WTC11 (cell line): ENCODE measurements around the gene CCR6.

Experiments
- ATF6 ChIP-seq: sonication (generic); formaldehyde crosslinking; IDR thresholded peaks from 2 replicates; pipeline ENCODE4 v1.8.1; 2023; ENCODE audit warnings: mild to moderate bottlenecking, missing genetic modification reagents
- CBFB ChIP-seq: sonication (generic); formaldehyde crosslinking; IDR thresholded peaks from 2 replicates; pipeline ENCODE4 v1.8.1; 2022; ENCODE audit warnings: mild to moderate bottlenecking, low read depth, missing genetic modification reagents
- CREB1 ChIP-seq: sonication (generic); formaldehyde crosslinking; IDR thresholded peaks from 2 replicates; pipeline ENCODE4 v1.8.0; 2023; ENCODE audit warnings: mild to moderate bottlenecking, missing genetic modification reagents
- CTCF ChIP-seq: fragments of 200-600 bp; IDR thresholded peaks from 2 replicates; pipeline ENCODE4 v1.8.0; 2022; ENCODE audit warnings: antibody characterized with exemption
- ELF4 ChIP-seq: sonication (generic); formaldehyde crosslinking; IDR thresholded peaks from 2 replicates; pipeline ENCODE4 v1.8.1; 2022; ENCODE audit warnings: low read depth, mild to moderate bottlenecking, moderate library complexity, missing genetic modification reagents
- HMGXB4 ChIP-seq: sonication (generic); formaldehyde crosslinking; IDR thresholded peaks from 2 replicates; pipeline ENCODE4 v1.8.1; 2023; ENCODE audit warnings: mild to moderate bottlenecking, moderate library complexity, missing genetic modification reagents
- MXD4 ChIP-seq: fragments of 250-450 bp; sonication (Bioruptor Pico); IDR thresholded peaks from 2 replicates; pipeline ENCODE4 v1.8.0; 2021; ENCODE audit warnings: mild to moderate bottlenecking, moderate library complexity, borderline replicate concordance
- NFYB ChIP-seq: sonication (generic); formaldehyde crosslinking; conservative IDR thresholded peaks from 2 replicates; pipeline ENCODE4 v1.8.0; 2022; ENCODE audit warnings: low read depth, missing genetic modification reagents
- SP1 ChIP-seq: sonication (generic); formaldehyde crosslinking; conservative IDR thresholded peaks from 2 replicates; pipeline ENCODE4 v1.8.1; 2022; ENCODE audit warnings: missing genetic modification reagents
- ZNF138 ChIP-seq: sonication (generic); formaldehyde crosslinking; conservative IDR thresholded peaks from 2 replicates; pipeline ENCODE4 v1.8.1; 2022; ENCODE audit warnings: mild to moderate bottlenecking, moderate library complexity, missing genetic modification reagents
- ZNF416 ChIP-seq: fragments of 250-450 bp; sonication (Bioruptor Pico); IDR thresholded peaks from 2 replicates; pipeline ENCODE4 v1.9.0; 2021; ENCODE audit warnings: mild to moderate bottlenecking, inconsistent platforms
- TF ChIP-seq, protein P1 (sequence below): sonication (generic); formaldehyde crosslinking; conservative IDR thresholded peaks from 2 replicates; pipeline ENCODE4 v1.8.1; 2022; ENCODE audit warnings: mild to moderate bottlenecking, missing genetic modification reagents
- TF ChIP-seq, protein P2 (sequence below): sonication (generic); formaldehyde crosslinking; IDR thresholded peaks from 2 replicates; pipeline ENCODE4 v1.8.1; 2023; ENCODE audit warnings: mild to moderate bottlenecking, missing genetic modification reagents, moderate library complexity

DNA sequence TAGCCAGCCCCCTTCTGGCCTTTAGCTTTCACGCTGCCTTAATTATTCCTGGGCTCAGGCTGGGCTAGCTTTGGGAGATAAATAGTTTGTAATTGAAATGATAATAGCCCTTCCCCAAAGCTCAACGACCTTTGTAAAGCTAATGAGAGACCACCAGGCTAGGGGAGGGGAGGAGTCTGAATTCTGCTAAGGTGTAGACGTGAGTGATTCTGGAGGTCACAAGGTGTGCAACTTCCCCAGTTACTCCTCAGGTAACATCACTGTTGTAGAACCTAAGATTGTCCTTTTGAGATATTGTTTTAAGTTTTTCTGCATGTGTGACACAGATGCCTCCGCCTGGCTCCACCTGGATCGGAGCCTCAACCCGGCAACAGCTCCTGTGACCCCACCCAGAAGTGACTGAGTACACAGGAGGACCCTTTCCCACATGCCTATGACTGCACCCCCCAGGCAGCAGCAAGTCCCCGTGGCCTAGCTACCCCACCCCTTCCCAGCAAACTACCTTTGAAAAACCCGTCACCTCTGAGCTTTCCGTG lies 40.6 kb downstream of the CCR6 start:
- TF ChIP-seq, protein P1, sequence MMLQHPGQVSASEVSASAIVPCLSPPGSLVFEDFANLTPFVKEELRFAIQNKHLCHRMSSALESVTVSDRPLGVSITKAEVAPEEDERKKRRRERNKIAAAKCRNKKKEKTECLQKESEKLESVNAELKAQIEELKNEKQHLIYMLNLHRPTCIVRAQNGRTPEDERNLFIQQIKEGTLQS = no peak
- TF ChIP-seq ATF6 (CRISPR knock-in tag) = no peak
- no peak for TF ChIP-seq CTCF
- TF ChIP-seq, protein P2, sequence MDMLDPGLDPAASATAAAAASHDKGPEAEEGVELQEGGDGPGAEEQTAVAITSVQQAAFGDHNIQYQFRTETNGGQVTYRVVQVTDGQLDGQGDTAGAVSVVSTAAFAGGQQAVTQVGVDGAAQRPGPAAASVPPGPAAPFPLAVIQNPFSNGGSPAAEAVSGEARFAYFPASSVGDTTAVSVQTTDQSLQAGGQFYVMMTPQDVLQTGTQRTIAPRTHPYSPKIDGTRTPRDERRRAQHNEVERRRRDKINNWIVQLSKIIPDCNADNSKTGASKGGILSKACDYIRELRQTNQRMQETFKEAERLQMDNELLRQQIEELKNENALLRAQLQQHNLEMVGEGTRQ (CRISPR knock-in tag) = peak; percentile 53
- TF ChIP-seq MXD4 (CRISPR knock-in tag) = no peak
- TF ChIP-seq CBFB (CRISPR knock-in tag) = no peak
- TF ChIP-seq HMGXB4 (CRISPR knock-in tag) = no peak
- no peak for TF ChIP-seq ZNF416 (CRISPR knock-in tag)
- no peak for TF ChIP-seq CREB1
- TF ChIP-seq SP1 (CRISPR knock-in tag) = peak; percentile 59; the same call in 1 of the 2 replicates
- no peak for TF ChIP-seq ELF4
- TF ChIP-seq ZNF138 (CRISPR knock-in tag) = no peak
- no peak for TF ChIP-seq NFYB (CRISPR knock-in tag)
